ENCODE results near the gene RASGRP1.
"Not testable (repeated sequence)": the region's sequence is repeated elsewhere in the genome, so short reads cannot be mapped to it uniquely, and the experiment has no call there.

Gene RASGRP1

DNA sequence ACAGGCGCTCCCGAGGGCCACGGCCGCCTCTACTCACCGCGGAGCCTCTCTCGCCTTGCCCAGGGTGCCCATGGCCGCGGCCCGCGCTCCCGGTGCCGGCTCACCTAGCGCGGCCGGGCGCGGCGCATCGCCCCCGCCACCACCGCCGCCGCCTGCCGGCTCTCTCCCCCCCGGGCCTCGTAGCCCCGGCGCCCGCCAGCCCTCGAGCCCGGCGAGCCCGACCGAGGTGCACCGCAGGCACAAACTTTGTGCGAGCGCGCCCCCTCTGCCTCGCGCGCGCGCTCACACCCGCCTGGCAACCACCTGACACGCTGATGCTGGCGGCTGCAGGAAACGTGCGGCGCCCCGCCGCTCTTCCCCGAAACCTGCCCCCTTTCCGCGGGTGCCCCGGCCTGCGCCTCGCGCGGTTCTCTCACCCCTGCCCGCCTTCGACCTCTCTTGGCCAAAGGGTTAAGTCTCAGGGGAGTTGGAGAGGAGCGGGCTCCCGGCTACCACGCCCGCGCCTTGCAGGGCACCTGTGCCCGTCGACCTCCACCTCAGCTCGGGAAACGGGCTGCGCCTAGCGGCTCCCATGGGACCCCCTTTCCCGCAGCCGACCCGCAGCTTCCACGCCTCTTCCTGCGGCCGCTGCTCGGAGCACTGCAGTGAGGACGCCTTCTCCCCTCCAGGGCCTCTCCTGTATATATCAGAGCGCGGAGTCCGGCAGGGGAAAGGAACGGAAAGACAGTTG lies at the start of gene RASGRP1:
Gene RASGRP1 (minus strand): TSS at position 258 of the 730 bp plus-strand sequence. CDS start 186 bp downstream, at position 72.
- peak; percentile 85 for DNase-seq (ENCODE audit: low spot score)

DNA sequence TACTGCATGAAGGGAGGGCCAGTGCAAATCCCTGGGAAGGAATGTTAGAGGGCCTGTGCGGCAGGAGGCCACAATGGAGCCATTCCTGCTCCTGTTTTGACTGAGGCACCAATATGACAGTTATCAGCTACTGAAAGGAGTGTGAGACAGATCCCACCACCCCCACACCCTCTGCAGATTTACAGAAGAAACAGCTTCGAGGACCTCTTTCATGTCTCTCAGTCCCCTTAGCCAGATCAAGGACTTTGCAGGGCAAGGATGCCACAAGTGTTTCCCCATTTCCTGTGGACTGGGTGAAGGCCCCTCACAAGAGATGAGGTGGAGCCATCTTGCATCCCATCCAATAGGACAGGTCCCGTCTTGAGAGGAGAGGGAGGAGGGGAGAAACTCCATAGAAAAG lies 48.5 kb upstream of the RASGRP1 start:
- DNase-seq (ENCODE audit: low spot score) = no peak

DNA sequence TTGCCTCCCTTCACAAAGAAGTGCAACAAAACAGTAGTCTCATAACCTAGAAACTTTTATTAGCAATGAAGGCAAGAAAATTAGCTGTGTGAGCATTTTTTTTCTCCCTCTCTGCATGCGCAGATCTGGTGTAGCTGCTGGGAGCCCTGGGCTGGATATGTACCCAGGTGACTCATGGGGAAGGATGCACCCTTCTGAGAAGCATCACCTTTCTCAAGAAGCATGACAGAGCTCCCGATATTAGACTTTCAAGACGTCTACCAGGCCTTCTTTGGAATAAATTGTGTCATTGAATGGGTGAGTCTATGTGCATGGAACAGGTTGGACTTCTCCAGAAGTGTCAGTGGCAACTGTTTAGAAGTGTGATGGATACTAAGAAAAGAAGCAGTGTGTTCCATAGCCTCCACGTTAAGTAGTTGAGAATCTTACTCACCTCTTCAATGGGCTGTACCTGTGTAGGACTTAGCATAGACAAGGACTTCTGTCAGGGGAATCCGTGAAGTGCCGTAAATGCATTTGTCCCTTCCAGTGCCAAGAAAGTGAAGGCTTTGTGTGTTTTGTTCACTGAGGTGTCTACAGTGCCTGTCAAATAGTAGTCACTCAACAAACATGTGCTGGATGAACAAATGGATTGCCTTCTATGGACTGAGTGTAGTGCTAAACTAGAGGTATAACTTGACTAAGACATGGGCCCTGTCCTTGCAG lies 47.7 kb upstream of the RASGRP1 start:
- DNase-seq (ENCODE audit: low spot score) = no peak

DNA sequence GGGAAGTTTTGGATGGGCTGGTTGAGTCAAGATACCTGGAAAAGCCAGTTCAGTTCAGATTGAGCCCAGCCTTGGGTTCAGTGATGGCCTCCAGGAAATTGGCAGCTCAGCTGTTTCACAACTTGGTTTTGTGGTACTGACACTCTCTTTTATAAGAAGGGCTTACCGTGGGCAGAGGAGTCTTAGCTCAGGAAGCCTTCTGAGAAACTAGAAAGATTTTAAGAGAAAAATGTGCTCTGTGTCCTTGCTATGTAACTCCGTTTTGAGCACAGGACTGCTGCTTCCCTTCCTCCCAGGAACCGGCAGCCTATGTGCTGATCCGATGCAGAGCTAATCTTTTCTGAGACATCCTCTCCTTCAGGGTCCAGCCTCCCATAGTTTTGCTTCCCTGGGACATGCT lies 46.6 kb upstream of the RASGRP1 start:
- DNase-seq (ENCODE audit: low spot score) = no peak

DNA sequence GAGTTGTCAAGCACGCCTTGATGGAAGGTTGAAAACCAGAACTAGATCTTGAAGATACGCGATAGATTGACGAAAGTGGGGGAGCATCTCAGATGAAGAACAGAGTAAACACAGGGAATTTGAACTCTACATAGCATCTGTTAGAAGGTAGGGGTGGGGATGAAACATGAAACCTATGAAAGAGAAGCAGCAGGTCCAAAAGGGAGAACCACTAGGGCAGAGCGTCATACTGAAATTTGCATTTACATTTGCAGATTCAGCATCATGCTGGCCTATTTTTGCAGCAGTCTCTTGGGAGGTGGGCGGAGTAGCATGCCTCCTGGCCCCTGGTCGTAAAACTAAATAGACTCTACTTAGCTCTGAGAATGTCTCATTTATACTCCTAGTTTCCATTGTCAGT lies 46.1 kb upstream of the RASGRP1 start:
- no peak for DNase-seq (ENCODE audit: low spot score)

DNA sequence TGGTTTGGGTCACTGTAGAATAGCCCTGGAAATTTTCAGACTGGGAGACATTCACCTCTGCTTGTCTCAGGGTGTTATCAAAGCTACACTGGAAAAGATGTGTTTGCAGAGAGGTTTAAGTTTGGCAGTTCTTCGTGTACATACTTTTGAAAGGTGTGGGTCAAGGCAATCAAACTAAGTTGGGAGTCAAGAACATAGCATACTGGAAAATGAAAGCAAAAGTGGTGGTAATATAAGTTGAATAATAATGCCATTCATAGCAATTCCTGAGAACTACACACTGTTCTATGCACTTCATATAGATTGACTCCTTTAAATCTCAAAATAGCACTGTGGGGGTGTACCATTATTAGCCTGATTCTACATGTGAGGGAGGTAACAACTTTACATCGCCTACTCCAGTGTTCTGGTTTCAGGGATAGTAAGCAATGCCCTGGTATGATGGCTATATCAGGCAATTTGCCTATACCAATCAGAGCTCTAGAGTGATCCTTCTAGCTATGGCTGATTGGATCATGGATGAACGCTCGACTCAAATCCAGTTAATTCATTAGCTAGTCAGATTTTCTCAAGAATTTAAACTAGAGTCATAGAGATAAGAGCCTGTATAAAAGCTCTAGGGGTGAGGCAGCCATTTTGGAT lies 44.6 kb upstream of the RASGRP1 start:
- DNase-seq (ENCODE audit: low spot score) = no peak

DNA sequence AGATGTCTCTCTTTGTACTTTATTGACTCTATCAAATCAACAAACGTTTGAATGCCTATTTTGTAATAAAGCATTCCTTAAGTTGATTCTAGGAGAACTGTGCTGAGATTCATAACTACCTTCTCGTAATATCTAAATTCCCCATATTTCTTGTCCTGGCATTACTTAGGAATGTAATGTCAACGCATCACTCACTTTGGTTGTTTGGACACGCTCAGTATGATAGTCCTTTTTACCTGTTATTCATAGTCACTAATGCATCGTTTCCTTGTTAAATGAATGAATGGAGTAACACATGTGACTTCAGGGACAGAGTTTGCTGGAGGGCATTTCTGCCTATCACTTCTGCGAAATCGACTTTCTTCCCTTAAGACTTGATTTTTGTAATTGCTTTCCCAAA lies 44.1 kb upstream of the RASGRP1 start:
- DNase-seq (ENCODE audit: low spot score) = no peak

DNA sequence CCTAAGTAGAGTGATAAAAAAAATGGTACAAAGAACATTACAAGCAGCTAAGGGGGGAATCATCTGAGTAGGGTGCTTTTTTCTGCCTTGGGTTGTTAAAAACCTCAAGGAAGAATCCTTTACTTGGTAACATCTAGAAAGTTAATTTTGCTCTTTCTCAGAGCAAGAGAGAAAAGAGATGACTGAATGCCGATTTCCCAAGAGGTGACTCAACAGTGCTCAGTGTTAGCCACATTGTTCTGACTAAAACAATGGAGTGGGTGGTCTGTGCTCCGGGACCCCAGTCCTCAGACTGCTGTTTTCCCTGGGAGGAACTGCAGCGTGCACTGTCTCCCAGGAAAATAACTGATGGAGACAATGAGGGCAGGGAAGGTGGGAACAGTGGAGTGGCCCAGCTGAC lies 41.1 kb upstream of the RASGRP1 start:
- DNase-seq (ENCODE audit: low spot score) = no peak

DNA sequence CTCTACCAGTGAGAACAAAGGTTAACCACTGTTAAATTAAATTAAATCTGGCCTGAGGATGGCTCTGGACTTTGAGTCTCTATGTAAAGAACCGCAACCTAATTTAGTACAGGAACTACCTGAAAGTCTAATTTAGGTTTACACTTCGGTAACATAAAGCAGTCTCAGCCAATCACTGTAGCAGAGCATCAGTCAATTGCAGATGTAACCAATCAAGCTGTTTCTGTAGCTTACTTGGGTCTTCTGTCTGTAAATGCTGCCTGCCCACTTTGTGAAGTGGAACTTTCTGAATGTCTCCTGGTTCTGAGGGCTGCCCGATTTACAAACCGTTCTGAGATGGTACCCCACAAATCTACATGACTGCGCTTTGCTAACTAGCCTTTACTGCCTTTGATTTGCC lies 39.1 kb upstream of the RASGRP1 start:
- no peak for DNase-seq (ENCODE audit: low spot score)

DNA sequence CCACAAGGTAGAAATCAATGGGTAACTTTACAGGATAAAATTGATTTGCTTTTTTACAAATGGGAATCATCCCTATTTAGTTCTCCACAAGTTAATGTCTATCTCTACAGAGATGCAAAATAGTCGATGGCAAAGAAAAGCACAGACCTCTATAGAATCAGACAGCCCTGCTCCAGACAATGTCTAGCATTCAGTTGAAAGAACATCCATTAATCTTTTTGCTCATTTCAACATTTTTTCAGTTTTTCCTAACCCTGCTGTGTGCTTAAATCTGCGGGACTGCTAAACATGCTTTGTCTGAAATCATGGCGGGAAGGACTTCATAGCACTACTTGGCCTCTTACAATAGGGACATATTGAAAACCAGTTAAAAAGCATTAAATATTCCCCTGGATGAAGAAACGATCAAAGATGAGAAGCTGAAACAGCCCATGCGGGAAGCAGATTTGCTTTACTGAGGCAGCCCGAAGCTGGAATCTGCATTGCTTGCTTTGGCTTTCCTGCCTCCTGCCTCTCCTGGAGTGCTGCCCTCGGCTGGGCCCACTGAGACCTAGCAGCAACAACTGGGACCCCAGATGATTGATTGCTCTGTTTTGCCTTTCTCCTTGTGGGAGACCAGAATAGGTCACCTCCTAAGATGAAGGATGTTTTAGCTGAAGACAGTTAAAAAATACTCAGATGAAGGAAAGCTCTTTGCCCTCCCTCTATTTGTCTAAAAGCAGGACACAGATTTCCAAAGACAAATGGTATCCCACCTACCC lies 38.5 kb upstream of the RASGRP1 start:
- no peak for DNase-seq (ENCODE audit: low spot score)

DNA sequence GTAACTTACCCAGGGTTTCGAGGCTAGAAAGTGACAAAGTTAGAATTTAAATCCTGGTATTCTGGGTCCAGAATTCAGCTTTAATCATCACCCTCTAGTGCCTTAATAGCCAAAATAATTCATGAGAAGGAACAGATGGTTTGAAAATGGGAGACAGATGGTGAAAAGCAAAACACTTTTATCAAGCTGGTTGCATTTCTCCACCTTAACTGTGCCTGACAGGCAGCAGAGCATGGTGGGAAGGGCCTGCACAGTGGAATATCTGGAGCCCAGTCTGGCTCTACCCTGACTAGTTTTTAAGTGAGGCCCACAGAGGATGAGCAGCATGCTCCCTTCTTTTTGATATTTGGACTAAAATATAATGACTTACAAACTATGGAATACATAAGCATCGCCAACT lies 35.6 kb upstream of the RASGRP1 start:
- no peak for DNase-seq (ENCODE audit: low spot score)

DNA sequence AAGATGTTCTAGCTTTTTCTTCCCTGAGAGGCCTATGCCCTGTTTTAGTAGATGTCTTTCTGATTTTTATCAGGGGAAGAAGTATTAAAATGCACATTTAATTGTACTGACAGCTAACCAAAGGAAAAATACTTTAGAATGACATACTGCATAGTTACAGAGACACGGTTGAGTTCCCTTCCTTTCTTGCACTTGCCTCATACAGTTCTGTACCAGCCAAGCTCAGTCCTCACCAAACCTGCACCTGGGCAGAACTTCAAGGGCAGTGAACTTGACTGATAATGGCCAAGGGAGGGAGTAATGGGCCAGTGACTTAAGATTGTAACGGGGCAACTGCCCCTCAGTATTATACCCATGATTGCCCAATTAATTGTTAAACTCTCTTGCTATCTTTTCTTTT lies 34.1 kb upstream of the RASGRP1 start:
- DNase-seq (ENCODE audit: low spot score) = no peak

DNA sequence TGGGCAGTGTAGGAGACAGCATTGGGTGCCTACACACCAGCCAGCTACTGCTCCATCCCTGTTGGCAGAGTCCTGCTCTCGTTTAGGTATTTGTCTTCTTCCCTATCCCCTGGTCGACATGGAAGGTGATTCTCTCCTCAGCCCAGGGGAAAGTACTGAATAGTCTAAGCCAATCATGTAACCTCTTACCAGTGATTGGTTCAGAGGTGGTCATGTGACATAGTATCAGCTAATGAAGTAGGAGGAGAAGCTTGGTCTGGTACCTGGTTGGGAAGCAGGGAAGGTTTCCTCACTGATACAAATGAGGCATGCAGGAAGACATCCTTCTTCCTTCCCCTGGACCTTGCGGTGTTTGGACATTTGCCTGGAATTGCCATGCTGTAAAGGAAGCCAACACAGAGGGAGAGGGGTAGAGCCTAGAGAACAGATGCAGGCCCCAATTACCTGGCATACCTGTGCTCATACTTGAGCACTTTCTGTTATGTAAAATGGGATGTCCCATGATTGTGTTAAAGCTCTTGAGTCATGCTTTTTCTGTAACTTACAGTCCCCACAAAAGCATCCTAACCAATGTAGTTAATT lies 32.7 kb upstream of the RASGRP1 start:
- DNase-seq (ENCODE audit: low spot score) = no peak

DNA sequence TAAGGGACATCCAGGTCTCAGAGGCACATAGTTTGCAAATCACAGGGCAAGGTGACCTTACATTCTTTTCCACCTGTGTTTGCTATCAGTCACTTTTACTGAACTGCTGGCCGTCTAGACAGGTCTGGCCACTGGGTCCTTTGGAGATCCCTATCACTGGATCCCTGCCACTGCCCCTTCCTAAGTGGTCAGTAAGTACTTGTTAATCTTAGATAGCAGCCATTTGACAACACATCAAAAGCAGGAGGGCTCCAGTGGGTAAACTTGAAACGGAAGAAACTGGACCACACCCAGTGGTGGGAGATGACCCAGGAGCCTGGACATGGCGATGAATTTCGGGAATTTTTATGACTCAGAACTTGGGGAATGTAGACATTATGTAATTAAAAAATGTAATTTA lies 28.9 kb upstream of the RASGRP1 start:
- DNase-seq (ENCODE audit: low spot score) = no peak

DNA sequence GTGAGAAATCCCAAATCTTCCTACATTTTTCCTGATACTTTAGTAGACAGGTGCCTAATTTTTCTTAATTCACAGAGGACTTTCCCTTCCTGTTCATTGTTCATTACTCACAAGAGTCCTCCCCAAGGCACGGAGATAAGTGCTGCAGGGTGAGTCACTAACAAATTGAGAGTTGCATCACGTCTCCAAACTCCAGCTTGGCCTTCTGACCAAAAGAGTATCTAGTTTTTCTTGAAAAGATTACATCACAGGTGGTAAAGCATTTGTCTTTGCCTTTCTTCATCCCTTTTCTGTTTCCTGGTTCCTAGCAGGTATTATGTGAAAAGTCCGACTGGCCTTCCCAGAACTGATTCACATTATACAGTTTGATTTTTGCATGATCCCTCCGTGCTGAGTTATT lies 24.9 kb upstream of the RASGRP1 start:
- no peak for DNase-seq (ENCODE audit: low spot score)

DNA sequence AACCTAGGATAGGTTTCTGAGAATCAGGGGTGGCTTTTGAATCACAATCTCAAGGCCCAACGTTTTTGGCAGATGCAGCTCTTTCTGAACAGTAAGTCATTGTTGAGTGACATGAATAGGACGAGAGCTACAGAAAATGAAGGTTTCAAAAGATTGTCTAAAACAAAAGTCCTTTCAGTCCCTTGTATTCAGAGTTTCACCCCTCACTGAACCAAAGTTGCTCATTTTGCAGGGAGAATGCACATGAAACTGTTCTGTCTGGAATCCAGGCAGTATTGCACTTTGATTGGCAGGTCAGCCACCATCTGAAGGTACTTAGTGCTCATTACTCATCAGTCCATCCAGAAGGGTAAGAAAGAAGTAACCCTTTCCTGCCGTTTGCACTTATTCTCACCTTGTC lies 24.1 kb upstream of the RASGRP1 start:
- DNase-seq (ENCODE audit: low spot score) = no peak

DNA sequence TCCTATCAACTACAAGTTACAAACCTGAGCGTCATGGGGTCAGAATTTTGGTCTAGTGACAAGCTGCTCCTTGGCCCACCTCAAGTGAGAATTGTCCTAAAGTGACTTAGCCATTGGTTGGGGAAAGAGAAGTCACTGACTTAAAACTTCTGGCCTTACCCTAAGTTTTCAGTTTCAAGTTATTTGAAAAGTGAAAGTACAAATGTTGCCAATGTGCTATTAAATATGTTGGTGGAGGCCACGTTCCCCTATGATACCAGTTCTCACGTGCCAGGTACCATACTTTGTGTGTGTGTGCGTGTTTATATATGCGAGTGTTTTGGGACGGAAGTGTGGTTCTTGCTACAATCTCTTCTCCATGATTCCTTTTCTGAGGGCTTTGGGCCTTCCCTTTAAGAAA lies 22.6 kb upstream of the RASGRP1 start:
- no peak for DNase-seq (ENCODE audit: low spot score)

DNA sequence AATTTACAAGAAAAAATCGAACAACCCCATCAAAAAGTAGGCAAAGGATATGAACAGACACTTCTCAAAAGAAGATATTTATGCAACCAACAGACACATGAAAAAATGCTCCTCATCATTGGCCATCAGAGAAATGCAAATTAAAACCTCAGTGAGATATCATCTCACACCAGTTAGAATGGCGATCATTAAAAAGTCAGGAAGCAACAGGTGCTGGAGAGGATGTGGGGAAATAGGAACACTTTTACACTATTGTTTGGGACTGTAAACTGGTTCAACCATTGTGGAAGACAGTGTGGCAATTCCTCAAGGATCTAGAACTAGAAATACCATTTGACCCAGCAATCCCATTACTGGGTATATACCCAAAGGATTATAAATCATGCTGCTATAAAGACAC lies 21.4 kb upstream of the RASGRP1 start:
- DNase-seq (ENCODE audit: low spot score) = not testable (repeated sequence)

DNA sequence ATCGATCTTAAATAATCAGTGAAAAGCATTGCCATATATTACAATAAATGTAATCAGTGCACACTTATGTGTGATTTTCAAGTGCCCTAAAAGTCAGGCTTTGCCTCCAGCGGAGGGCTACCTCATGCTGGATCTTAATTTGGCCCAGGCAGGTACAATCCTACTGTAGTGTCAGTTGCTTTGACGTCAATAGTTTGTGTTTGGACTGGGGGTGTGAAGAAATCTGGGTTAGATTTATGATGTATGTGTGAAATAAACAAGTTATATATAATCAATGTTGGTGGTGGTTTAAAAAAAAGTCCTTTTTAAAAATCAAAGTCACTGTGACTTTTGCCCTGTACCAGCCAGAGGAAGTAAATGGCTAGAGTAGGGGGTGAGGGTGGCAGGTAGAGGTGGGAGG lies 14.0 kb upstream of the RASGRP1 start:
- no peak for DNase-seq (ENCODE audit: low spot score)

DNA sequence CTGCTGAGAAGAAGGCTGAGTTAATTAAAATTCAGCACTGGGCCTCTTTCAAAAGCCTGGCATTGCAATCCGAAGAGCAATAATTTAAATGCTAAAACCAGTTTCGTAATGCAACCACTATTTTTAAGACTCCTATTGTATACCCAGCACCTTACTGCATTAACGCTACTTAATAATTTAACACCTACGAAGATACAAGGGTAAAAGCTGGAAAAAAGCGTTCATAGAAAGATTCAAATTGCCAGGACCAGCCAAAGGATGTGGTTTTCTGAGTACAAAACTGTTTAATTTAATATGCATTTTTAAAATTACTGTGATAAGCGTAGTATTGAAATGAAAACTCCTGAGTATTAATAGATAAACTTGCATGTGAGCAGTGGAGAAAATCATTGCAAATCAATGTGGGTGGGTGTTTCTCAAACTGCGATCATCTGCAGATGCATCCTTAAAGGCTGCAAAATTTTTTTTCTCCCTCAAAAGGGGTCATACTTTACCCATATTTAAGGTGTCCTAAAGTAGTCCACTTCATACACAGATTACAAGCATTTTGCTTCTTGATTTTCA lies 12.9 kb upstream of the RASGRP1 start:
- no peak for DNase-seq (ENCODE audit: low spot score)

DNA sequence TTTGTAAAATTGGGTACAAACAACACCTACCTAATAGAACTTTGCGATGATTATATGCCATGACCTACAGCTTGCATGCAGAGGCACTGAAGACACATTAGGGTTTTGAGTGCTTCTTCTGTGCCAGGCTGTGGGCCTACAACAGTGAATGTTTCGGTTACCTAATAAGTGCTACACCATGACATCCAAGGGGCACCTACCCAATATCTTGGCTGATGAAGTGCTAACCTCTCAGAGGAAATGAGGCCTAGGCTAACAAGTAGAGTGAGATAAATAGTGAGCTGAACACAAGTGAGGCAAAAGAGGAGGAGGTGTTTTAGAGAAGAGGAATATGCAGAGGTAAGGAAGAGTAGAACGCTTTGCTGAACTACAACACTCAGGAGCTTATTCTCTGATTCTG lies 12.2 kb upstream of the RASGRP1 start:
- DNase-seq (ENCODE audit: low spot score) = no peak

DNA sequence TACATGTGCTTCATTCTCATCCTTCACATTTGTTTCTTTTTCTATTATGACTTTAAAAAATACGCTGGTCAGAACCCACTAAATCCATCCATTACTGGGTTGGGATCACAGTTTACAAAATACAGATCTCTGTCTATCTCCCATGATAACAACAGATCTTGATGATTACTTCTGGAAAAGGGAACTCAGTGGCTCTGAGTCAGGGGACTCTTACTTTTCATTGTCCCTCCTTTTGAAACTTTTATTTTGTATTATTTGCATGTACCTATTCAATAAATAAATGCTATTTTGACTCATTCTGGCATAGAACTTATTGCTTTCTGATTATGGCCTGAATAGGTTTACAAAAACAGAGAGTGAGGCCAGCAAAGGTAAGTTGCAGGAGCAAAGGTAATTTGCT lies 11.6 kb upstream of the RASGRP1 start:
- DNase-seq (ENCODE audit: low spot score) = no peak

Data from ecto neural progenitor cell (in vitro differentiated cells).